GM12878 (cell line): ENCODE data around the gene SORCS2.

Source experiments
- EZH2 ChIP-seq: IDR thresholded peaks from 2 replicates; pipeline ENCODE4 v1.6.1; 2012; ENCODE audit warnings: low read depth, mild to moderate bottlenecking, control low read depth, inconsistent platforms, low read length, borderline replicate concordance; ENCODE audit not compliant: control insufficient read depth
- FOXM1 ChIP-seq: IDR thresholded peaks from 2 replicates; pipeline ENCODE4 v1.6.1; 2012; ENCODE audit warnings: low read depth, mild to moderate bottlenecking, inconsistent platforms, low read length, moderate library complexity
- NR2F1 ChIP-seq: fragments of 450-650 bp; conservative IDR thresholded peaks from 2 replicates; pipeline ENCODE4 v1.6.1; 2017; ENCODE audit warnings: mild to moderate bottlenecking
- SIN3A ChIP-seq: IDR thresholded peaks from 2 replicates; pipeline ENCODE4 v1.6.1; 2012; ENCODE audit warnings: low read depth, low read length, improper control_type of control experiment
- SUZ12 ChIP-seq: fragments of 200-600 bp; sonication (generic); IDR thresholded peaks from one replicate; pipeline ENCODE4 v1.6.1; 2018; ENCODE audit warnings: antibody characterized with exemption, mild to moderate bottlenecking; ENCODE audit not compliant: unreplicated experiment
- ZNF274 ChIP-seq: IDR thresholded peaks from one replicate; pipeline ENCODE4 v1.8.0; 2011; ENCODE audit not compliant: insufficient read length, insufficient read depth
- TF ChIP-seq, protein P1 (sequence below), 3 experiments: IDR thresholded peaks in 2 of 3; conservative IDR thresholded peaks in 1 of 3; 2 replicates each; pipeline ENCODE4 v1.5.1; 2011; ENCODE audit warnings: low read depth in 3 of 3, low read length in 3 of 3, mild to moderate bottlenecking in 3 of 3, control low read depth in 2 of 3, moderate library complexity in 2 of 3, inconsistent platforms in 1 of 3, mixed read lengths in 1 of 3; ENCODE audit not compliant: control insufficient read depth in 2 of 3, insufficient read depth in 1 of 3; ENCODE audit errors: extremely low read depth in 1 of 3

GRCh38 chr4:7645956-7646355, 453.6 kb downstream of the SORCS2 start:
- no peak for TF ChIP-seq SUZ12
- TF ChIP-seq EZH2: no peak
- no peak for TF ChIP-seq SIN3A
- TF ChIP-seq, protein P1, sequence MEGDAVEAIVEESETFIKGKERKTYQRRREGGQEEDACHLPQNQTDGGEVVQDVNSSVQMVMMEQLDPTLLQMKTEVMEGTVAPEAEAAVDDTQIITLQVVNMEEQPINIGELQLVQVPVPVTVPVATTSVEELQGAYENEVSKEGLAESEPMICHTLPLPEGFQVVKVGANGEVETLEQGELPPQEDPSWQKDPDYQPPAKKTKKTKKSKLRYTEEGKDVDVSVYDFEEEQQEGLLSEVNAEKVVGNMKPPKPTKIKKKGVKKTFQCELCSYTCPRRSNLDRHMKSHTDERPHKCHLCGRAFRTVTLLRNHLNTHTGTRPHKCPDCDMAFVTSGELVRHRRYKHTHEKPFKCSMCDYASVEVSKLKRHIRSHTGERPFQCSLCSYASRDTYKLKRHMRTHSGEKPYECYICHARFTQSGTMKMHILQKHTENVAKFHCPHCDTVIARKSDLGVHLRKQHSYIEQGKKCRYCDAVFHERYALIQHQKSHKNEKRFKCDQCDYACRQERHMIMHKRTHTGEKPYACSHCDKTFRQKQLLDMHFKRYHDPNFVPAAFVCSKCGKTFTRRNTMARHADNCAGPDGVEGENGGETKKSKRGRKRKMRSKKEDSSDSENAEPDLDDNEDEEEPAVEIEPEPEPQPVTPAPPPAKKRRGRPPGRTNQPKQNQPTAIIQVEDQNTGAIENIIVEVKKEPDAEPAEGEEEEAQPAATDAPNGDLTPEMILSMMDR (IDR thresholded peaks at IDR 0.05 in 2 of 3, conservative IDR thresholded peaks at IDR 0.05 in 1 of 3; ENCODE audit: control insufficient read depth in 2 of 3, extremely low read depth in 1 of 3, insufficient read depth in 1 of 3, low read depth in 3 of 3, low read length in 3 of 3): no peak
- no peak for TF ChIP-seq FOXM1
- no peak for TF ChIP-seq ZNF274
- TF ChIP-seq NR2F1: no peak
